Upper lobe of left lung (tissue), 4 donors: Measurements from ENCODE around the gene KRT85.

Experiments used
- CTCF ChIP-seq, 6 experiments: fragments of 450-650 bp in 4 of 6; fragments of 200-600 bp in 2 of 6; sonication (generic) in 2 of 6; IDR thresholded peaks; one replicate each; pipeline ENCODE4 v1.5.1; 2016 to 2019; ENCODE audit warnings: antibody characterized with exemption in 6 of 6
- EP300 ChIP-seq, 4 donors: sonication (generic); formaldehyde crosslinking; IDR thresholded peaks; one replicate each; pipeline ENCODE4 v1.5.1; 2017; ENCODE audit warnings: antibody characterized with exemption in 4 of 4, control low read depth in 2 of 4
- POLR2A ChIP-seq, 4 donors: fragments of 450-650 bp; IDR thresholded peaks; one replicate each; pipeline ENCODE4 v1.5.1; 2016 to 2017; ENCODE audit warnings: antibody characterized with exemption in 4 of 4, mild to moderate bottlenecking in 2 of 4
- POLR2AphosphoS5 ChIP-seq, 2 donors: sonication (generic); formaldehyde crosslinking; IDR thresholded peaks; one replicate each; pipeline ENCODE4 v1.5.1; 2017; ENCODE audit warnings: antibody characterized with exemption in 2 of 2

- TF ChIP-seq POLR2AphosphoS5 (IDR thresholded peaks at IDR 0.05) (no peak), POLR2A (IDR thresholded peaks at IDR 0.05) (no peak), EP300 (IDR thresholded peaks at IDR 0.05) (no peak), CTCF (IDR thresholded peaks at IDR 0.05) (no peak)
Measured at GRCh38 chr12:52349196-52349595, 18.1 kb downstream of the KRT85 start.
